KBM-7 (cell line): Measurements from ENCODE around the gene LHX1.
A peak's percentile ranks its signal among the peaks of the same experiment; 100 is the strongest.

Experiments
- DNase-seq: peaks from one replicate; pipeline ENCODE4 v3.0.0-alpha.2; 2015
- in situ Hi-C: fragments of 300-500 bp; cut with MboI; formaldehyde crosslinking; loops from 2 replicates; pipeline ENCODE4 v1.14.3; 2020; ENCODE audit warnings: low sequenced_read_pairs, low pct_unique_long_range_greater_than_20kb, mixed read lengths

LHX1 gene

DNA sequence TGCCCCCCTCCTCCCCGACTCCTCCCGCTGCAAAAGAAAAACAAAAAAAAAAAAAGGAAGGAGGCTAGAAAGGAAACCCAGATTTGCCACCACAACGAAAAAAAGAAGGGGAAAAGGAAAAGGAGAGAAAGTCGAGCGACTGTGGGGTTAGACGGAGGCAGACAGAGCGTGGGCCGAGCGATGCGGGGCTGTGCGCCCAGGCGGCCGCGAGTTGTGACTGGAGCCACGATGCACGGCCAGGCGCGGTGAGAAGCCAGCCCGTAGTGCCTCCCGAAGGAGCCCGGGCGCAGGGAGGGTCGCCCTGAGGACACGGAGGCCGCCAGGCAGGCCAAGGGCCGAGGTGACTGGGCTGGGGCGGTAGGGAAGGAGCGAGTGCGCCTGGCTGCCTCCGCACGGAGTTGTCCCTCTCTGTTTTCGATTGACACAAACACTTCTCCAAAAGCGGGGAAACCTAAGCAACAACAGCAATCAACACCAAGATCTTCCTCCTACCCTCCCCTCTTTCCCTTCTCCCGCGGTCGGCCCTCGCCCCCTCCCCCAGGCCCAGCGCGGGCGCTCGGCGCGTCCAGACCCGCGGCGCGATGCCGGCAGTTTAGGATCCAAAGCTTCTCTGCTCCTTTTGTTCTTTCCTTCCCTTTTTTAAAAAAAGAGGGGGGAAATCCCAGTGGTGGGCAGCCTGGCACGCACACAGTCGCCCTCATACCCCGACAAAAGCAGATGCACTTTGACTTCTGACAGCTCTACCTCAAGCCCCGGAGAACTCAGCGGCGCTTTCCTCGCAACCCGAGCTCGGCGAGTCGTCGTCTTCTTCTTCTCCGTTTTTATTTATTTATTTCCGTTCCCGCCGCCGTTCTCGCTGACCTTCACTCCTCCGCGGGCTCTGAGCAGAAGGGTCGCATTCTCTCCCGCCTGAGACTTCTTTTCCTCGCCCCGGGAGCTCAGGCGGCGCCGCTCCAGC, at the start of gene LHX1:
TSS of gene LHX1 (plus strand) at position 475 of the 958 bp plus-strand sequence. CDS start 723 bp downstream, outside the sequence.
- in situ Hi-C loops = no loop called here
- DNase-seq = peak; percentile 56

DNA sequence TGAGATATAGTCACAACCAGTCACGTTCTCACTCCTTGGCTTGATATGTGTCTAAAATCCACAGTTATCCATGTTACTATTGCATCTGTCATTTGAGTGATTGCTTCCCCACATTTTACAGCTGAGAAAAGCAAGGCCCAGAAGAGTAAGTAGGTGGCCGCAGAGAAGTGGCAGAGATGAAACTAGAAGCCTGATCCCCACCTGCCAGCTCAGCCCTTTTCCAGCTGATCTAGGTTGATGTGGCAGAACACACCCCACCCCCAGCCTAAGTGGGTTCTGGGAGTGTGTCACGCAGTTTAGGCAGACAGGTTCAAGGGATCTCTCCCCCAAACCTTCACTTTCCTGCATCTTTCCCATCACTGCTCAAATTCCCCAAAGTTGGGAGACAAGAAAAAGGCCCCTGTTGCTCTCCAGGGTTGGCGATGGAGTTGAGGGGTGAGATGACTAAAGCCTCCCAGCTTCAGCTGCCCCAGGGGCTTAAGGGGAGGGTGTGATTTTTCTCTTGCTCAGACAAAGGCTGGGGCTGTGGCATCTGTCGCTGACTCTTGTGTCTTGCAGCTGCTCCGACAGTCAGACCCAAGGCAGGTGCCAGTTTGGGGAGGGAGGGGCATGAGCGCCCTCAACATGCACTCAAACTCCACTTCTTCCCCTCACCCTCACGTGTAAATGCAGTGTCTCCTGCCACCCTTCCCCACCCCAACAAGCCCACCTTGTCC, 48.9 kb upstream of the LHX1 start:
- in situ Hi-C loops = no loop called here

DNA sequence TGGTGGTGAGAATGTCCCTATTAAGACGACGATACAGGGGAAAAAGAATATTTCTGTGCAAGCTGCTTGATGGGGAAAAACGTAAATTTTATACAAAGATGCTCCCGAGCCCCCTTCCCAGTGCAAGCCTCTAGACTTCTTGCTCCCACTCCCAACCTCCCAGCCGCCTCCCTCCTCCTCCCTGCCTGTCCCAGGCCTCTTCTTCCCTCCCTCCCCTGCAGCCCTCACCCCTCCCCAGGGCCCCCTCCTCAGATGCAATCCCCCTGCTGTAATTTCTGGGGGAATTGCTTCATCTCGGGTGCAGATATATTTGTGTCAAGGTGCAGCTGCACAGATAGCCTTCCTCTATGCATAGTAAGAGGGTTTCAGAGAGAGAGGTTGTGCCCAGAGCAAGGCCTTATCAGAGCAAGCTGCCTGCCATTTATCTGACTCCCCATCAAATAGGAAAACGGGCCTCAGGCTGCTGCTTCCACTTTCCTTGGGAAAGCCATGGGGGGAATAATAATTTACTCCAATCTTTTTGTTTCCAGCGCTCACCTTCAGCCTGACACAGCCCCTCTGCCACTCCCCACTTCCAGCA, 47.4 kb upstream of the LHX1 start:
- no peak for DNase-seq
- in situ Hi-C loops = no loop called here

More for the DNA sequence above, 48.9 kb upstream of the LHX1 start:
- no peak for DNase-seq

DNA sequence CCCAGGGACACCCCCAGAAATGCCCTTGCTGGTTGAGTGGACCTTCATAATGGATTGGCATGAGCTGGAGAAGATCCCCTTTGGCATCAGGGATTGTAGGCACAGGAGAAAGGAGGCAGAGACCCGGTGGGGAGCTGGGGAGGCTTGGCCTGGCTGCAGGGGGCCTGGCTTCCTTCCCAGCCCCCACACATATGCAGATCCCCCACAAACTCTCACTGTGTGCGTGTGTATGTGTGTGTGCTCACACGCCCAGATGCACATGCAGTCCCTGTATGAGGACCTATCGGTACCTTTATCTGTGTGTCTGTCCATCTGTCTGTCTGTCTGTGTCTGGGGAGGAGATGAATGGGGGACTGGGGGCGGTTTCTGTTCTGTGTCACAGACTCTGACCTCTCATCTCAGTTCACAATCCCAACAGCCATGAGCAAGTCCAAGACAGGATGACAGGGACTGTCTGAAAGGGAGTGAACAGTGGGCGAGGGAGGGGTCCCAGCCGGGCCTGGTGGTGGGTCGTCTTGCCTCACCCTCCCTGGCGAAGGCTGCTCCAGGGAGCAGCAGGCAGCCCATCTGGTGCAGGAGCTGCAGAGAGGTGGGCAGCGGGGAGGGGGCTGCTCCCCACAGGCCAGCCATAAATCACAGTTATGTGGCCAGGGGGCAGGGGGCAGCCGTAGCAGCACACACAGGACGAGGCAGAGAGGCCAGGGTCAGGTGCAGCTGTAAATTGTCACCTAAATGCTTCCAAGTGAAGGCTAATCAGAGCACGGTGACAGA, 46.7 kb upstream of the LHX1 start:
- in situ Hi-C loops = no loop called here
- no peak for DNase-seq

DNA sequence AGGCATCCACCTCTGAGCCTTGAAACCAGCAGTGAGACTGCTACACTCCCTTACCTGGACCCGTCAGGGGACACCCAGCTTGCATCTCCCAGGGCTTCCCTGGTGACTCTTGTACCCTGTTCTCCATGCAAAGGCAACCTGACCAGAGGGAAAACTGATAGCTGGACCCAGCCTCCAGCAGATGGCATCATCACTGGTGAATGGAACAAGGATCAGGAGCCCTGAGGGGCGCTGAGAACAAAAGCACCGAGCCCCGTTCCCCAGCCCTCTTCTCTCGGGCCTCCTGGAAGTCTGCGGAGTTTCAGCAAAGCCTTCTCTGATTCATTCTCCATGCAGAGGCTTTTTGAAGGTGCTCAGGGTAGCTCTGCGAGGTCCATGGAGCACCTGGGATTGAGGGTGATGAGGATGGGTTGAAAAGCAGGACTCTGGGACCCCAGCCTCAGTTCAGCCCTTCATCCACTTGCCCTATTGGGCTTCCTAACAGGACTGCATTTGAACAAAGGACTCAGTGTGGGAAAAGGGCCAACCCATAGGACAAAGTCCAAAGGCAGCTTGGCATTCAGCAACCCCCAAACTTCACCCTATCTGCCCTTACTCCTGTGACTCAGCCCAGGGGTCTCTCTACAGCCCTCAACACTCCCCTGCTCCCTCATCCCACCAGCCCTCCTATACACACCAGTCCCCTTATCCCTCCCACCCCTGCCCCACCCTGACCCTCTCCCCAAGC, 45.0 kb upstream of the LHX1 start:
- in situ Hi-C loops = no loop called here
- DNase-seq = no peak

DNA sequence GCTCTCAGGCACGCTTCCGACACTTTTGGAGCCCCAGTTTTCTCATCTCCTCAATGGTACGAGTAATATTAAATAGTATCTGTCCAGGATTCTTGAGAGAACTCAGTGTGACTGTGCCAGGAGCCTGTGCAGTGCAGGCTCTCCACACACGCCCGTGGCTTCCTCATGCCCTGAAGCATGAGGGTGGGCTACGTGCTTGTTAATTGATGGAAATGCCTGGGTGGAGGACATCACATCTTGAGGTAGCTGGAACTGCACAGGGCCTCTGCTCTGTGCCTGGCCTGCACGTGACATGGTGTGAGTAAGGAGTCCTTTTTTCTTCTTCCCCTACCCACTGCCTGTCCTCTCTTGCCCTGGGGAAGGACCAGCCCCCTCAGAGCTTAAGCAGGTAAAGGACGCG, 43.1 kb upstream of the LHX1 start:
- in situ Hi-C loops = no loop called here
- DNase-seq = no peak

DNA sequence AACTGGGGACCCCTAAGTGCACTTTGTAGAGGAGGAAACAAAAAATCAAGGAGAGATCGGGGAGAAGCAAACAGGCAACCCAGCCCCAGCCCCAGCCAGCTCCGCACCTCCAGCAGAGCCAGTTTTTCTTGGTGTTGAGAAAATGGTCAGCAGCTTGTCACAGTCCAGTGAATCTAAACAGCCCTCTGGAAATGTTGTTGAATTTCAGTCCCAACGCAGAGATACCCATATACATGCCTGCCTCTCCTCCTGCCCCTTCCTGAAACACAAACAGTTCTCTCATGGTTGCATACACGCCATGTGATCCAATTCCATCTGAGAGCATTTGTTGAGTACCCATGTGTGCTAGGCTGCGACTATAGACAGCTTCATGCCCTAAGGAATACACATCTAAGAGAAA, 42.4 kb upstream of the LHX1 start:
- no peak for DNase-seq
- in situ Hi-C loops = no loop called here

DNA sequence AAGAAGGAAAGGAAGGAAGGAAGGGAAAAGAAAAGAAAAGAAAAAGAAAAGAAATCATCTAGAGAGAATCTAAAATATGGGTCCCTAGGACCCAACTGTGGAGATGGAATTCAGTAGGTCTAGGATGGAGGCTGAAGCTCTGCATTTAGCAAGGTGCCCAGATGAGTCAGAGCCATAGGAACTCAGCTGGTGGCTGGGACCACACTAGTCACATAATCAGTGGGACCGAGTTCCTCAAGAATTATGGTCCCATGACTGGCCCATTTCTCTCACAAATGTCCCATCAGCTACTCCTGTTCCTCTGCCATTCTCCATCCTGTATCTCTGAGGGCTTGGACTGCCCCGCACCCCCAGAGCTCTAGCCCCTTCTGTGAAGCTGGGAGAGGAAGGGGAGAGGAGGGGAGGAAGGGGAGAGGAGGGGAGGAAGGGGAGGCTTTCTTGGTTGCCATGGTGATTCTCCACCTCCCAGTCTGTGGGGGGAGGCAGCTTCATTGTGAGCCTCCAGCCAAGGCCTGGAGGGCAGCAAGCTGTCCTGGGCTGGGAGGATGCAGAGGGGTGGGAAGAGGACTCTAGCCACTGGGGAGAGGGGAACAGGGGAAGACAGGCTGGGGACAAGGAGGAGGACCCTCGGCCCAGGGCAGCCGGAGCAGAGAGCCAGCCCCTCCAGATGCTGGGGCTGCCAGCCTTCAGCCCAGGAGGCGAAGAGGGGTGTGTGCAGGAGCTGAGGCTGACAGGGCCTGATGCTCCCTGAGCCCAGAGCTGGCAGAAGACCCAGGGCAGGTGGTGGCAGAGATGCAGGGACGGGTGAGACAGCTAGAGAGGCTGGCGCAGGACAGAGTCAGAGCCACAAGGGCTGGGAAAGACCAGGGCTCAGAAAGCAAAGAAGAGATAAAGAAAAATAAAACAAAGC, 37.8 kb upstream of the LHX1 start:
- DNase-seq = no peak
- in situ Hi-C loops = no loop called here

DNA sequence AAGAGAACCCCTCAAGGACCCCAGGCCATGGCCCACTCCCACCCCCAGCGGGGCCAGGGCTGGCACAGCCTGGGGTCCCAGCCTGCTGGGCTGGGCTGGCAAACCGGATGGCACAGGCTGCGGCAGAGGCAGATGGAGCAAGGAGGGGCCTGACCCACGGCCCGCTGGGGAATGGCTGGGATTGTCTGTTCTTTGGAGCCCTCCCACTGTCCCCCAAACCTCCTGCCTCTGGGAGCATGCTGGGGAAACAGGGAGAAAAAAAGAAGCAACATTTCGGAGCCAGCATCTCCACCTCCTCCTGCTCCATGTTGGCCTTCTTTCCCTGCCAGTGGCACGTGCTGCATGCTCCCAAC, 37.1 kb upstream of the LHX1 start:
- in situ Hi-C loops = no loop called here
- no peak for DNase-seq

DNA sequence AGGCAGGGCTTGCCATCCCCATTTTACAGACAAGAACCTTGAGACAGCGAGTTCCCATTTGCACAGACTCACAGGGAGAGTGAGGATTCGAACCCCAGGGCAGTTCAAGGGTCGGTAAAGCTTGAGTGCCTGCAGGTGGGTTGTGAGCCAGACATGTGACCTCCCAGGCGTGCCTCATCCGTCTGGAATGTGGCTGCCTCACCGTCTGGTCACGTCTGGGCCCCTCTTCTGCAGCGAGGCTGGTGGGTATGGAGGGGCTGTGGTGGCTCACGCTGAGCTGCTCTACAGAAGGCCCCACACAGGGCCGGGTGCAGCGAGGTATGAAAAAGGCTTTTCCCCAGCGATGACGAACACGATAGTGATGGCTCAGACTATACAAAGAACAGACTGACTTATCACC, 35.8 kb upstream of the LHX1 start:
- in situ Hi-C loops = no loop called here
- no peak for DNase-seq

DNA sequence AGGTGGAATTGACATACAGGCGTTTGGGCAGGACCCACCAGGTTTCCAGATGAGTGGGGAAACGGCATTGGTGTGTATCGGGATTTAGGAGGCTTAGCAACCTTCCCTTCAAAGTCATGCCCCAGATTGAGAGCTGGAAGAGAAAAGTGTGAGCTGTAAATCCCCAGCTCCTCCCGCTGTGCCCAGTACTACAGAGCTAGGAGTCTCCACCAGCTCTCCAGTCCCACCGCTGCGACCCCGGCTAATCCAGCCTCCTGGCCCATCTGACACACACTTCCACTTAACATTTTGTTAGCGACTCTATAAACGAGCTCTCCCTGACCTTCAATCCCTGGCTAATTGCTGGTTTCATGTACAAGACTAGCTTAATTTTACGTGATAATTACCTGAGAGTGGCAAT, 29.9 kb upstream of the LHX1 start:
- in situ Hi-C loops = no loop called here
- DNase-seq = no peak

DNA sequence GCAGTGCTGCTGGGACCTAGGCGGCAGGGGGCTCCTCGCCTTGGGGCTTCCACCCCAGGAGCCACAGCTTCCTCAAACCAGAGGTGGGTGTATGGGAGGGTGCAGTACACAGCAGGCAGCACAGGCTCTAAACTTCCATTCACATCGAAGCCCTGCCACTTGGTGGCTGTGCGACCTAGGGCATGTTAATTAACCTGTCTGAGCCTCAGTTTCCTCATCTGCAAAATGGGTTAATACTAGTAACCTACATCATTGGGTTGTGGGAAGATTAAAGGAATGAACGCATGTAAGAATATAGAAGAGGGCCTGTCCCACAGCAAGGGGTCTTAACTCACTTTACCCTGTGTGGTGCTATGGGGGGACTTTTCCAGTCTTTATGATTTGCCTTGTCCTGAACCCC, 26.8 kb upstream of the LHX1 start:
- in situ Hi-C loops = no loop called here
- no peak for DNase-seq

DNA sequence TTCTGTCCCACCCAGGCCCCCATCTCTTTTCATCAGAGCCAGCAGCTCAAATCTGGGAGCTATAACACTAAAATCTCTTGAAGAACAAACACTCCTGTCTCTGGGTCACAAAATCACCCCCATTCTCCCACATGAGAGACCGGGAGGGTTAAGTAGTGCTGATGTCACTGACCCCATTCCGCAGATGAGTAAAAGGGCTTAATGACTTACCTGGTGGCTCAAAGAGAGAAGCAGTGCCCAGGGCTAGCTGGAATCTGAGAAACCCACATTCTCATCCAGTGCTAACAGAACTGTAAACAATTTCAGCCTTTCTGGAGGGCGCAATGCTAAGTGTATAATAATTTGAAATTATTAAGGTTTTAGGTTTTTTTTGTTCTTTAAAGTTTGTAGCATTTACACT, 26.3 kb upstream of the LHX1 start:
- DNase-seq = no peak
- in situ Hi-C loops = no loop called here

DNA sequence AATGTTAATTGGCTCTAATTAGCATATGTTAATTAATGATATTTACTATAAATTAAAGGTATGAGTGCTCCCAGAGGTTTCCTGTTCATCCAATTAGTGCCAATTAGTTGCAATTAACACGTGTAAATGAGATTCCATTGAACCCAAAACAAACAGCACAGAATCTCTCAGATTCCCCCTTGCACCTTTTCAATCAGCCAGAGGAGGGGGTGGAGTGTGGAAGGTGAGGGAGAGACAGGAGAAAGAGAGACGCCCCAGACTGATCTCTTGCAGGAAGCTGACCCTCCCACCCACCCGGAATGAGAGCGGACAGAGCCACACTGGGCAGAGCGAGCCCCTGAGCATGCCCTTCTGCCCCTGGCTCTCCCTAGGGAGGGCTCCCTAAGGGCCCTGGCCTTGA, 24.1 kb upstream of the LHX1 start:
- in situ Hi-C loops = no loop called here

DNA sequence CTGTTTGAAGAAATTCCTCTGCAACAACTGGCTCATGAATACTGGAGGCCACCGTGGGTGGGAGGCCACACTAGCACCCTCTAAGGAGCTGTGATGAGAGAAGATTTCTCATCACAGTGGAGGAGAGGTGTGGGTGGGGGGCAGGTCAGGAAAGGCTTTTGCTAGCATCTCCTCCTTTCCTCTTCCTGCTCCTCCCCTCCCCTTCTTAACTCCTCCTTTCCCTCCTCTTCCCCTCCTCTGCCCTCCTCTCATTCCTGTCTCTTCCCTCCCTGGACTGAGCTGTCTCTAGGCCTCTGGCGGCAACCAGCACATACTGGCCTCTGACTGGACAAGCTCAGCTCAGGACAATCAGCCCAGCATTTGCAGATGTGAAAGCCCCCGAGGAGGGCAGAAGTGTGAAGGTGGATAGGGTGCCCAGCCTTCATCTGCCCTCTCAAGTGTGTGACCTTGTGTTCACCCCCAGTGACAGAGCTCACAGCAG, 19.0 kb upstream of the LHX1 start:
- in situ Hi-C loops = no loop called here
- DNase-seq = no peak

More for the DNA sequence above, 24.1 kb upstream of the LHX1 start:
- DNase-seq = no peak

DNA sequence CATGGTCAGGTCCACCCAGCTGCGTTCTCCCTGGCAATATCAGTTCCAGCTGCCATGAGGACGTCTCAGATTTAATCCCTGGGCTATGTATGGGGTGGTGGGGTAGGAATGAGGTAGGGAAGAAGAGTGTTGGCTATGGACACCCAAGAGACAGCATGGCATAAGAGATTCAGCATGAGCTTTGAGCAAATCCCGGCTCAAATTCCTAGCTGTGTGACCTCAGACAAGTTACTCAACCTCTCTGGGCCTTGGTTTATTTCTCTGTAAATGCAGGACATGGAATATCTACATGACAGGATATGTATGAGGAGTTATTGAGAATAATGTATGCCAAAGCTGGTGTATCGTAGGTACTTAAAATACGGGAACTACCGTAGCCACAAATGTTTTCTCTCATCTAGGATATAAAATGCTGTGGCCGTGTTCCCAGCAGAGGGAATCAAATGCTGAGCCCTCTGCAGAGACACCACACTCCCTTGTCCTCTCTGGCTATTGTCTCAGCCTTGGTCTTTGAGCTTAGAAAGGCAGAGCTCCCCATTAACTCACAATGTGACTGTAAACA, 17.8 kb upstream of the LHX1 start:
- in situ Hi-C loops = no loop called here
- DNase-seq = no peak
